Measurements from ENCODE around the gene C12orf75.

DNA sequence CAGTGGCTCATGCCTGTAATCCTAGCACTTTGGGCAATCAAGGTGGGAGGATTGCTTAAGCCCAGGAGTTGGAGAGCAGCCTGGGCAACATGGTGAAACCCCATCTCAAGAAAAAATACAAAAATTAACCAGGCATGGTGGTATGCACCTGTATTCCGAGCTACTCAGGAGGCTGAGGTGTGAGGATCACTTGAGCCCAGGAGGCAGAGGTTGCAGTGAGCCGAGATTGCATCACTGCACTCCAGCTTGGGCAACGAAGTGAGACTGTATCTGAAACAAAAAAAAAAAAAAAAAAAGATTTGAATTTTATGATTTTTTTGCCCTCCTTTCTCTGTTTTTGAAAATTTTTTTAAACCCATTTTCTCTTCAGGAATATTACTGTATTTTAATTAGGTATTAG, 17.7 kb downstream of the C12orf75 start:
- TF ChIP-seq, protein P1, sequence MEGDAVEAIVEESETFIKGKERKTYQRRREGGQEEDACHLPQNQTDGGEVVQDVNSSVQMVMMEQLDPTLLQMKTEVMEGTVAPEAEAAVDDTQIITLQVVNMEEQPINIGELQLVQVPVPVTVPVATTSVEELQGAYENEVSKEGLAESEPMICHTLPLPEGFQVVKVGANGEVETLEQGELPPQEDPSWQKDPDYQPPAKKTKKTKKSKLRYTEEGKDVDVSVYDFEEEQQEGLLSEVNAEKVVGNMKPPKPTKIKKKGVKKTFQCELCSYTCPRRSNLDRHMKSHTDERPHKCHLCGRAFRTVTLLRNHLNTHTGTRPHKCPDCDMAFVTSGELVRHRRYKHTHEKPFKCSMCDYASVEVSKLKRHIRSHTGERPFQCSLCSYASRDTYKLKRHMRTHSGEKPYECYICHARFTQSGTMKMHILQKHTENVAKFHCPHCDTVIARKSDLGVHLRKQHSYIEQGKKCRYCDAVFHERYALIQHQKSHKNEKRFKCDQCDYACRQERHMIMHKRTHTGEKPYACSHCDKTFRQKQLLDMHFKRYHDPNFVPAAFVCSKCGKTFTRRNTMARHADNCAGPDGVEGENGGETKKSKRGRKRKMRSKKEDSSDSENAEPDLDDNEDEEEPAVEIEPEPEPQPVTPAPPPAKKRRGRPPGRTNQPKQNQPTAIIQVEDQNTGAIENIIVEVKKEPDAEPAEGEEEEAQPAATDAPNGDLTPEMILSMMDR (conservative IDR thresholded peaks at IDR 0.05), result no peak
- TF ChIP-seq EZH2 (IDR thresholded peaks at IDR 0.05; ENCODE audit: low read depth), result no peak
